PC-3 (cell line): ENCODE results near the gene KCNQ1. TPM values are rescaled to one million over a fixed set of nuclear protein-coding genes. Genes with fewer than 3 reads are reported as not detected.

Experiments
- ATAC-seq: fragments of 200-7000 bp; cut with Tn5 transposase; 2 replicates; pipeline ENCODE4 v1.9.1; 2020; ENCODE audit warnings: mild to moderate bottlenecking, moderate library complexity
- BruUV-seq: library from RNA; stranded (reverse); fragments of 400-500 nt; replicated peaks from 2 replicates; lab custom pipeline; 2021; lab: Mats Ljungman, UMichigan
- CTCF ChIA-PET: fragments of 300-600 bp; sonication (Branson Sonifier 250); formaldehyde crosslinking; loops from one replicate; lab custom pipeline; 2022; ENCODE audit warnings: antibody characterized with exemption; lab: Charles Lee
- POLR2A ChIA-PET: fragments of 300-600 bp; sonication (Branson Sonifier 250); formaldehyde crosslinking; loops from one replicate; lab custom pipeline; 2022; ENCODE audit warnings: antibody characterized with exemption; ENCODE audit not compliant: unreplicated experiment; lab: Charles Lee
- DNase-seq: peaks from one replicate; pipeline ENCODE4 v3.0.0-alpha.2; 2015
- H2AFZ ChIP-seq: fragments of 300-600 bp; sonication (generic); 2 replicates; pipeline ENCODE4 v1.6.0; 2016; ENCODE audit warnings: antibody characterized with exemption, low read length
- H3F3A ChIP-seq: fragments of 300-600 bp; sonication (generic); one replicate; pipeline ENCODE4 v1.6.0; 2017; ENCODE audit warnings: antibody characterized with exemption, low read length, control low read depth, mild to moderate bottlenecking; ENCODE audit not compliant: unreplicated experiment
- H3K27ac ChIP-seq: fragments of 300-600 bp; sonication (generic); 2 replicates; pipeline ENCODE4 v1.5.1; 2016; ENCODE audit warnings: mild to moderate bottlenecking, low read length
- H3K27me3 ChIP-seq: fragments of 300-600 bp; sonication (generic); 2 replicates; pipeline ENCODE4 v1.6.1; 2016; ENCODE audit warnings: low read length, mixed read lengths
- H3K36me3 ChIP-seq: fragments of 300-600 bp; sonication (generic); 2 replicates; pipeline ENCODE4 v1.6.1; 2016; ENCODE audit warnings: low read depth, mixed run types, low read length, mixed read lengths
- H3K4me1 ChIP-seq: fragments of 300-600 bp; sonication (generic); 2 replicates; pipeline ENCODE4 v1.5.1; 2016; ENCODE audit warnings: low read length; ENCODE audit not compliant: insufficient read depth
- H3K4me2 ChIP-seq: fragments of 300-600 bp; sonication (generic); 2 replicates; pipeline ENCODE4 v1.6.0; 2016; ENCODE audit warnings: low read length
- H3K4me3 ChIP-seq: fragments of 300-600 bp; sonication (generic); 2 replicates; pipeline ENCODE4 v1.5.1; 2016; ENCODE audit warnings: mild to moderate bottlenecking, low read length, mixed read lengths
- H3K79me2 ChIP-seq: fragments of 300-600 bp; sonication (generic); 2 replicates; pipeline ENCODE4 v1.6.1; 2017; ENCODE audit warnings: low read length, mixed read lengths
- H3K9ac ChIP-seq: fragments of 300-600 bp; sonication (generic); 2 replicates; pipeline ENCODE4 v1.6.0; 2016; ENCODE audit warnings: mild to moderate bottlenecking, low read length
- H3K9me2 ChIP-seq: fragments of 300-600 bp; sonication (generic); replicated peaks from 2 replicates; pipeline ENCODE4 v1.6.1; 2016; ENCODE audit warnings: mixed run types, low read length, mixed read lengths
- H3K9me3 ChIP-seq: fragments of 300-600 bp; sonication (generic); 2 replicates; pipeline ENCODE4 v1.6.1; 2016; ENCODE audit warnings: low read length, mixed read lengths
- H4K20me1 ChIP-seq: fragments of 300-600 bp; sonication (generic); 2 replicates; pipeline ENCODE4 v1.6.1; 2016; ENCODE audit warnings: low read length, mixed read lengths
- EZH2 ChIP-seq: fragments of 300-600 bp; sonication (generic); IDR thresholded peaks from one replicate; pipeline ENCODE4 v1.6.1; 2017; ENCODE audit warnings: antibody characterized with exemption, mild to moderate bottlenecking, low read length; ENCODE audit not compliant: unreplicated experiment
- EZH2phosphoT487 ChIP-seq: fragments of 300-600 bp; sonication (generic); IDR thresholded peaks from 2 replicates; pipeline ENCODE4 v1.6.1; 2018; ENCODE audit warnings: mild to moderate bottlenecking, antibody characterized with exemption, low read length, borderline replicate concordance
- intact Hi-C: fragments of 100-400 bp; cut with micrococcal nuclease; formaldehyde crosslinking; loops from 2 replicates; pipeline ENCODE4 v1.9.0; 2023
- total RNA-seq: library from RNA; depleted of rRNA; stranded (reverse); fragments of >200 nt; gene quantifications from 2 replicates; pipeline ENCODE4 v1.2.3, GENCODE V29; 2014
- TF ChIP-seq, protein P1 (sequence below): fragments of 300-600 bp; sonication (generic); conservative IDR thresholded peaks from 2 replicates; pipeline ENCODE4 v1.5.1; 2017; ENCODE audit warnings: antibody characterized with exemption, low read depth, mild to moderate bottlenecking, low read length

Gene KCNQ1
- total RNA-seq, 1 experiment from 2014 or later: 0.40 TPM

DNA sequence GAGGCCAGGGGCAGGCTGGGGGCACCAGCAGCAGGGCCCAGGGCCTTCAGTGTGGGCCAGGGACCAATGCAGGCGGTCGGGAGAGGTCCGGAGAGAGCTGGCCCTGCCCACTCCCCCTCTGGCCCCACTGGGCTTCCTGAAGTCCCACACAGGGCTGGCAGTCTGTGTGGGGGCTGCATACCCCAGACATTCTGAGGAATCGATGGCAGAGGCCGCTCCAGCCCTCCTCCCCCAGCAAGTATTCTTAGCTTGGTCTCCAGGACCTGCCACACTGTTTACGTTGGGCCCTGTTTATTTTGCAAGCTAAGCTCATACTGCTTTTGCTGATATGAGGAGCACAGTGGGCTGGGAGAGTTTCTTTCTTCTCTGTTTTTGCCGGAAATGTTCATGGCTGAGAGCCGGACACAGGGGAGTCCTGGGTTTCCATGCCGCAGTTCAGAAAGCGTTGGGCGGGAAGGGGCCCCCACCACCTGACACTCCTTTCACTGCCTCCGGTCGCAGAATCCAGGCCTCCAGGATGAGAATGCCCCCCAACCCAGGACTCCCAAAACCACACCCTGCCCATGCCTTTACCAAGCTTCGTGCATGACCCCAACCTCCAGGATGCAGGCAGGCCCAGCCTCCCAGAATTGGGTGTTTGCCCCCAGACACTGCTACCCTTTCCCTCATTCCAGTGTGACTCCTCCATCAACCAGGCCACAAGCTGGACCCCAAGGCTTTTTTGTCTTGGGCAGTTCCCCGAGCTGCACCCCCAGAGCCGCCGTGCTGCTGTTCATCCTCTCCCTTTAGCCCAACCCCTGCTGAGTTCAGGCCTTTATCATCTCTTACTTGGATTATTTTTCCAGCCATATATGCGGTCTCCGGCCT, 336.8 kb downstream of the KCNQ1 start:
- no peak for ATAC-seq
- intact Hi-C loops: no loop called here

DNA sequence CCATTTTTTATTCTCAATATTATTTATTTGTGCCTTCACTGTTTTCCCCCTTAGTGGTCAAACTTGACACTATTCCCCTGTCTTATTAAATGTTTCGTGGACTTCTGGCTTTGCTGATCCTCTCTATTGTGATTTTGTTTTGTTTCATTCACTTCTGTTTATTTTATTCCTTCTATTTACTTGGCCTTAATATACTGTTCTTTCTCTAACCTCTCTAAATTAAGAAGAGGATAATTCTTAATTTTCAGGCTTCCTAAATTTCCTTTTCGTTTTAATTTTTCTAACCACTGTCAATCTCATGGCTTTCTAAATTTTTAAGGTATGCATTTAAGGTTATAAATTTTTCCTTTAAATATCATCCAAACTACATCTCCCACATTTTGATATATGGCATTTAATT, 338.0 kb downstream of the KCNQ1 start:
- no TSS peak for BruUV-seq

More for the DNA sequence above, 336.8 kb downstream of the KCNQ1 start:
- BruUV-seq: no TSS peak
- Histone ChIP-seq H3F3A (no peaks in the 10 kb centered on the region), H3K27me3 (no peaks in the 10 kb centered on the region), H3K4me2 (no peak overlapping the region), H3K27ac (no peak overlapping the region), H3K4me3 (no peak overlapping the region), H4K20me1 (no peaks in the 10 kb centered on the region), H3K9me3 (no peaks in the 10 kb centered on the region), H3K4me1 (peaks cover 17% of the 10 kb centered on the region), H3K9ac (no peak overlapping the region), H2AFZ (no peak overlapping the region), H3K36me3 (no peaks in the 10 kb centered on the region), H3K9me2 (no peaks in the 10 kb centered on the region), H3K79me2 (no peaks in the 10 kb centered on the region)
- ChIA-PET POLR2A (no interaction called here), CTCF (no interaction called here)
- TF ChIP-seq EZH2phosphoT487: no peak
- TF ChIP-seq EZH2: no peak
- TF ChIP-seq, protein P1, sequence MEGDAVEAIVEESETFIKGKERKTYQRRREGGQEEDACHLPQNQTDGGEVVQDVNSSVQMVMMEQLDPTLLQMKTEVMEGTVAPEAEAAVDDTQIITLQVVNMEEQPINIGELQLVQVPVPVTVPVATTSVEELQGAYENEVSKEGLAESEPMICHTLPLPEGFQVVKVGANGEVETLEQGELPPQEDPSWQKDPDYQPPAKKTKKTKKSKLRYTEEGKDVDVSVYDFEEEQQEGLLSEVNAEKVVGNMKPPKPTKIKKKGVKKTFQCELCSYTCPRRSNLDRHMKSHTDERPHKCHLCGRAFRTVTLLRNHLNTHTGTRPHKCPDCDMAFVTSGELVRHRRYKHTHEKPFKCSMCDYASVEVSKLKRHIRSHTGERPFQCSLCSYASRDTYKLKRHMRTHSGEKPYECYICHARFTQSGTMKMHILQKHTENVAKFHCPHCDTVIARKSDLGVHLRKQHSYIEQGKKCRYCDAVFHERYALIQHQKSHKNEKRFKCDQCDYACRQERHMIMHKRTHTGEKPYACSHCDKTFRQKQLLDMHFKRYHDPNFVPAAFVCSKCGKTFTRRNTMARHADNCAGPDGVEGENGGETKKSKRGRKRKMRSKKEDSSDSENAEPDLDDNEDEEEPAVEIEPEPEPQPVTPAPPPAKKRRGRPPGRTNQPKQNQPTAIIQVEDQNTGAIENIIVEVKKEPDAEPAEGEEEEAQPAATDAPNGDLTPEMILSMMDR: no peak
- DNase-seq: no peak

More for the DNA sequence above, 338.0 kb downstream of the KCNQ1 start:
- H3K27me3 ChIP-seq: no peaks in the 10 kb centered on the region
- TF ChIP-seq, protein P1: no peak
- TF ChIP-seq EZH2: no peak
- no peak for TF ChIP-seq EZH2phosphoT487
- CTCF ChIA-PET: no interaction called here
- H3K9ac ChIP-seq: no peak overlapping the region
- H3K79me2 ChIP-seq: no peaks in the 10 kb centered on the region
- POLR2A ChIA-PET: no interaction called here
- H3K4me2 ChIP-seq: no peak overlapping the region
- intact Hi-C loops: no loop called here
- no peaks in the 10 kb centered on the region for H3K9me3 ChIP-seq
- no peaks in the 10 kb centered on the region for H3F3A ChIP-seq
- H3K27ac ChIP-seq: no peak overlapping the region
- H3K4me3 ChIP-seq: no peak overlapping the region
- H3K36me3 ChIP-seq: no peaks in the 10 kb centered on the region
- no peaks in the 10 kb centered on the region for H3K9me2 ChIP-seq
- ATAC-seq (no peak), DNase-seq (no peak)
- no peak overlapping the region for H2AFZ ChIP-seq
- H4K20me1 ChIP-seq: no peaks in the 10 kb centered on the region
- H3K4me1 ChIP-seq: peaks cover 9% of the 10 kb centered on the region
